A673 (cell line): ENCODE measurements around the gene NTRK3. TPM values are rescaled to one million over a fixed set of nuclear protein-coding genes. Genes with fewer than 3 reads are reported as not detected.

Source experiments
- BruUV-seq: library from RNA; stranded (reverse); fragments of 400-500 nt; replicated peaks from 2 replicates; lab custom pipeline; 2021; lab: Mats Ljungman, UMichigan
- CTCF ChIA-PET: fragments of 300-600 bp; sonication (Branson Sonifier 250); formaldehyde crosslinking; loops from one replicate; lab custom pipeline; 2022; ENCODE audit warnings: antibody characterized with exemption; lab: Charles Lee
- POLR2A ChIA-PET: fragments of 300-600 bp; sonication (Branson Sonifier 250); formaldehyde crosslinking; loops from one replicate; lab custom pipeline; 2022; ENCODE audit warnings: antibody characterized with exemption; ENCODE audit not compliant: low non-redundant PET; lab: Charles Lee
- DNase-seq: peaks from one replicate; pipeline ENCODE4 v3.0.0-alpha.2; 2015; ENCODE audit warnings: low spot score
- H3K27ac ChIP-seq: fragments of 200-600 bp; sonication (generic); 2 replicates; pipeline ENCODE4 v1.5.1; 2016; ENCODE audit warnings: mixed run types, low read depth, mild to moderate bottlenecking, mixed read lengths, antibody characterized with exemption, low read length; ENCODE audit not compliant: poor library complexity, severe bottlenecking
- H3K27me3 ChIP-seq: fragments of 200-600 bp; sonication (generic); replicated peaks from 2 replicates; pipeline ENCODE4 v1.6.1; 2017; ENCODE audit warnings: mixed run types, low read depth, mild to moderate bottlenecking, mixed read lengths, antibody characterized with exemption, low read length; ENCODE audit not compliant: insufficient read depth, poor library complexity
- H3K36me3 ChIP-seq: fragments of 200-600 bp; sonication (generic); 2 replicates; pipeline ENCODE4 v1.6.1; 2016; ENCODE audit warnings: mixed run types, mild to moderate bottlenecking, mixed read lengths, antibody characterized with exemption, low read length; ENCODE audit not compliant: insufficient read depth, poor library complexity, severe bottlenecking
- H3K4me1 ChIP-seq: fragments of 200-600 bp; sonication (generic); 2 replicates; pipeline ENCODE4 v1.6.1; 2017; ENCODE audit warnings: mixed run types, mild to moderate bottlenecking, mixed read lengths, antibody characterized with exemption, low read length; ENCODE audit not compliant: insufficient read depth, poor library complexity, severe bottlenecking
- H3K4me3 ChIP-seq: fragments of 200-600 bp; sonication (generic); 2 replicates; pipeline ENCODE4 v1.5.1; 2016; ENCODE audit warnings: low read depth, mixed run types, mild to moderate bottlenecking, mixed read lengths, low read length; ENCODE audit not compliant: poor library complexity, severe bottlenecking
- H3K9me3 ChIP-seq: fragments of 200-600 bp; sonication (generic); 2 replicates; pipeline ENCODE4 v1.6.1; 2016; ENCODE audit warnings: mixed run types, low read depth, mild to moderate bottlenecking, mixed read lengths, antibody characterized with exemption, low read length; ENCODE audit not compliant: poor library complexity, severe bottlenecking
- CTCF ChIP-seq: fragments of 300-800, 200-600 bp; sonication (generic); conservative IDR thresholded peaks from 2 replicates; pipeline ENCODE4 v1.5.1; 2017; ENCODE audit warnings: low read depth, mild to moderate bottlenecking, antibody characterized with exemption, low read length, moderate library complexity, mixed read lengths
- EZH2 ChIP-seq: fragments of 200-600 bp; sonication (generic); IDR thresholded peaks from 2 replicates; pipeline ENCODE4 v1.6.1; 2017; ENCODE audit warnings: borderline replicate concordance, low read depth, mild to moderate bottlenecking, mixed read lengths, antibody characterized with exemption, low read length; ENCODE audit not compliant: poor library complexity, severe bottlenecking
- intact Hi-C: fragments of 100-400 bp; cut with micrococcal nuclease; formaldehyde crosslinking; loops from one replicate; pipeline ENCODE4 v1.10.0; 2022; ENCODE audit not compliant: unreplicated experiment
- total RNA-seq: library from RNA; stranded (reverse); gene quantifications from 2 replicates; pipeline ENCODE4 v1.2.3, GENCODE V29; 2021

The NTRK3 gene
- total RNA-seq, 1 experiment from 2014 or later: not detected

GRCh38 chr15:87955284-87955909 lies 301.1 kb downstream of the NTRK3 start:
- H3K4me1 ChIP-seq: no peaks in the 10 kb centered on the region
- H3K9me3 ChIP-seq: no peaks in the 10 kb centered on the region
- no peak for DNase-seq
- H3K27me3 ChIP-seq: peaks cover 2% of the 10 kb centered on the region
- H3K36me3 ChIP-seq: no peaks in the 10 kb centered on the region
- H3K27ac ChIP-seq: no peak overlapping the region
- no TSS peak for BruUV-seq
- no peak overlapping the region for H3K4me3 ChIP-seq
- ChIA-PET CTCF (no interaction called here), POLR2A (no interaction called here)
- TF ChIP-seq CTCF: no peak
- TF ChIP-seq EZH2: no peak
- intact Hi-C loops: no loop called here

- BruUV-seq: no TSS peak
- Histone ChIP-seq H3K4me1 (no peaks in the 10 kb centered on the region), H3K4me3 (no peak overlapping the region), H3K9me3 (no peaks in the 10 kb centered on the region), H3K36me3 (no peaks in the 10 kb centered on the region), H3K27me3 (no peaks in the 10 kb centered on the region), H3K27ac (no peak overlapping the region)
- no peak for DNase-seq
- ChIA-PET POLR2A (no interaction called here), CTCF (no interaction called here)
- TF ChIP-seq EZH2 (no peak), CTCF (no peak)
- intact Hi-C loops: no loop called here
These were observed 301.7 kb downstream of the NTRK3 start for GRCh38 chr15:87954793-87955192.

GRCh38 chr15:87952736-87953287 lies 303.7 kb downstream of the NTRK3 start:
- Histone ChIP-seq H3K36me3 (no peaks in the 10 kb centered on the region), H3K4me1 (no peaks in the 10 kb centered on the region), H3K27ac (no peak overlapping the region), H3K9me3 (no peaks in the 10 kb centered on the region), H3K4me3 (no peak overlapping the region), H3K27me3 (no peaks in the 10 kb centered on the region)
- ChIA-PET POLR2A (no interaction called here), CTCF (no interaction called here)
- no peak for DNase-seq
- BruUV-seq: no TSS peak
- intact Hi-C loops: no loop called here
- TF ChIP-seq EZH2: no peak
- TF ChIP-seq CTCF: no peak
